ENCODE results near the gene SNTG2. TPM values are rescaled to one million over a fixed set of nuclear protein-coding genes. Genes with fewer than 3 reads are reported as not detected.
"Not testable (repeated sequence)": the region's sequence is repeated elsewhere in the genome, so short reads cannot be mapped to it uniquely, and the experiment has no call there.

SNTG2 gene
- total RNA-seq, 1 donor from 2014 or later: not detected

DNA sequence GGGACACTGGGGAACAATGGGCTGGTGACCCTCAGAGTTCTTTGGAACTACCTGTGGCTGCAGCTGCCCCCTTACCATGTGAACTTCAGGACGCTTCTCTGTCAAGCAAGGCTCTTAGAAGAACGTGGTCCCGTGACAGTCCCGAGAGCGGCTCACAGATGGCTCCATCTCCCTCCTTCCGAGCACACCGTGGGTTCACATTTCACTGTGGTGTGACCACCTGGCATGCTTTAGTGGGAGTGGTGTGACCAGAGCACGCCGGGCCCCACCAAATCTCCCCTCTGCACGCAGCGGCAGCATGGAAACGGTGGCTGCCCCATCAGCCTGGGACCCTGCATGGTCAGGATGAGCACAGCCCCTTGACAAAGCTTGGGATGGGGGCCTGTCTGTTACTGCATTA is 452.9 kb downstream of the SNTG2 start:
- DNase-seq (ENCODE audit: low read depth): no peak
- TF ChIP-seq CTCF (conservative IDR thresholded peaks at IDR 0.05; ENCODE audit: low read depth, low read length): no peak

DNA sequence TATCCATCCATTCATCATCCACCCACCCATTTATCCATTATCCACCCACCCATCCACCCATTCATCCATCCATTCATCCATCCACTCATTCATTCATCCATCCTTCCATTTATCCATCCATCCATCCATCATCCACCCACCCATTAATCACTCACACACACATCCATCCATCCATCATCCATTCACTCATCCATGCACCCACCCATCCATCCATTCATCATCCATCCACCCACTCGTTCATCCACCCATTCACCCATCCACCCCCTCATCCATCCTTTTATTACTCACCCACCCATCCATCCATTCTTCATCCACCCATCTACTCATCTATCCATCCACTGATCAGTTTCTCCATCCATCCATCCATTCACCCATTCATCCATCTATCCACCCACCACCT is 454.5 kb downstream of the SNTG2 start:
- no peak overlapping the region for H3K4me3 ChIP-seq (ENCODE audit: low read depth, low read length)
- DNase-seq (ENCODE audit: low read depth): no peak
- TF ChIP-seq CTCF (conservative IDR thresholded peaks at IDR 0.05; ENCODE audit: low read depth, low read length): no peak

More for the DNA sequence above, 452.9 kb downstream of the SNTG2 start:
- no peak overlapping the region for H3K4me3 ChIP-seq (ENCODE audit: low read depth, low read length)

- no peak overlapping the region for H3K4me3 ChIP-seq (ENCODE audit: low read depth, low read length)
- DNase-seq (ENCODE audit: low read depth): no peak
- TF ChIP-seq CTCF (conservative IDR thresholded peaks at IDR 0.05; ENCODE audit: low read depth, low read length): no peak
Measured at GRCh38 chr2:1405967-1406366, 455.3 kb downstream of the SNTG2 start.

- no peak for DNase-seq (ENCODE audit: low read depth)
- TF ChIP-seq CTCF (conservative IDR thresholded peaks at IDR 0.05; ENCODE audit: low read depth, low read length): no peak
- no peak overlapping the region for H3K4me3 ChIP-seq (ENCODE audit: low read depth, low read length)
Measured at GRCh38 chr2:1406434-1406833, 455.8 kb downstream of the SNTG2 start.

DNA sequence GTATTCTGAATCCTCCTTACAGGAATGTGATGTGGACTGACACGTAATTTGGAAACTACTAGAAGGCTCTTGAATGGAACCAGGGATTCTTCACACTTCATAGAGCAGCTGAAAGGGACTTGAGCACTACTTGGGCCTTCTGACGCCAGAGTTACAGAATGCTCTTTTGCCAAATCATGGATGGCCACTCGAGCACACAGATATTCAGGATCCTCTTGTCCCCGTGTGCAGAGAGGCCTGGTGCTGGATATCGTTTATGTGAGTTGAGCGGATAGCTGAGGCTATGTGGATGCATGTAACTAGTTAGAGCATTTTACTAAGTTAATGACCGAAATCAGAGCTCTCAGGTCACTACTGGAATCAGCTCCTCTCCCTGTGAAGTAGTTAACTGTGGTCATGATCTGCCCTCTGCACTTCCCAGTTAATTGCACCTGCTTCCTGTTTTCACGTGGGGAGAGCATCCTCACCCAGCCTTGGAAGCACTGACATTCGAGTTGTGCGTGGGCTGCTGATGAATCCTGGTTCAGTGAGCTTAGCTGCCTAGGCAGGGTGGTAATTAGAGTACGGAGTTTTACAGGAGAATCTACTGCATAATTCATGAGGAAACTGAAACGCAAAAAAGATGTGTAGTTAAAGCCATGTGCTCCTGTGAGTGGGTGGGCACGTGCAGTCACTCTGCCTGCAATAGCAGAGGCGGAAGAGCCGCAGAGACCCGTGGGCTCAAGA is 457.5 kb downstream of the SNTG2 start:
- no peak overlapping the region for H3K4me3 ChIP-seq (ENCODE audit: low read depth, low read length)
- no peak for DNase-seq (ENCODE audit: low read depth)
- no peak for TF ChIP-seq CTCF (conservative IDR thresholded peaks at IDR 0.05; ENCODE audit: low read depth, low read length)

DNA sequence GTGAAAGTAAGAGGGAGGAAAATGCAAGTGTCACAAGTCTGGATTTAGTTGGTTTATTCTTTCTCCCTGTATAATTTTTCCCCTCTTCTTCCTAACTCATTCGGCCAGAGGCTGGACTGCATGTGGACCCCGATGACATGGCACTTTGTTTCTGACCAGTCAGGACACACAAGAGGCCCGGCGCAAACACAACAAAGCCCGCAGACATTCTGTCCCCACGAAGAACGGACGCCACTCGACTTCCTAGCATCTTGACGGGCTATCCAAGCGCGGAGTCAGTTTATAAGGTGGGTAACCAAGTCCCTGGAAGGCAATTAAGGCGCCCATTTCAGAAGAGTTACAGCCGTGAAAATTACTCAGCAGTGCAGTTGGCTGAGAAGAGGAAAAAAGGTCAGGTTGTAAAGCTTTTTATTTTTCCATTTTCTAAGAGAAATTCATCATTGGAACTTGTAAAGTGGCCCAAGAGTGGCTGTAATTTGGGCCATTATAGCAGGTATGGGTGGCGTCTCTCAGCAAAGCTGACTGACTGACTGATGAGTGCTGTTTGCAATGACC is 462.6 kb downstream of the SNTG2 start, which contains the start of gene TPO:
Gene TPO (plus strand): TSS at position 308 of the 555 bp plus-strand sequence. CDS start 946 bp downstream, outside the sequence.
- TF ChIP-seq CTCF (conservative IDR thresholded peaks at IDR 0.05; ENCODE audit: low read depth, low read length): no peak
- no peak within 1 kb of the TSS for H3K4me3 ChIP-seq (ENCODE audit: low read depth, low read length)
- DNase-seq (ENCODE audit: low read depth): no peak

DNA sequence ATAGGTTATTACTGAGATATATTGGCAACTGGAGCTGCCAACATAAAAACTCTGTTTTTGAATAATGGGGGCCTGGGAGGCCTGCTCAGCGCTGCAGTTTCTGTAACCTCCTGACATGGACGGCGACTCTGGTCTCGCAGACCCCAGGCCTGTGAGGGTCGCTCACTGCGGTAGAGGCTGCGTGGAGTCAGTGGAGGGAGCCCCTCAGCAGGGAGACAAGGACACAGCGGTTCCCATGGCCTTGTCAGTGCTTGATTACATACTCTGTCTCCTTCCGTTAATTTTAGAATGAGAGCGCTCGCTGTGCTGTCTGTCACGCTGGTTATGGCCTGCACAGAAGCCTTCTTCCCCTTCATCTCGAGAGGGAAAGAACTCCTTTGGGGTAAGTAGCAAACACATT is 463.5 kb downstream of the SNTG2 start:
- no peak overlapping the region for H3K4me3 ChIP-seq (ENCODE audit: low read depth, low read length)
- no peak for TF ChIP-seq CTCF (conservative IDR thresholded peaks at IDR 0.05; ENCODE audit: low read depth, low read length)
- no peak for DNase-seq (ENCODE audit: low read depth)

GRCh38 chr2:1414901-1415300 is 464.3 kb downstream of the SNTG2 start:
- not testable (repeated sequence) for H3K4me3 ChIP-seq (ENCODE audit: low read depth, low read length); DNase-seq (ENCODE audit: low read depth)

All from epithelial cell of proximal tubule (primary cell).